Measurements from ENCODE around the gene BTF3L4. TPM values are rescaled to one million over a fixed set of nuclear protein-coding genes. Genes with fewer than 3 reads are reported as not detected.

Gene BTF3L4
- total and polyA plus RNA-seq, 2 donors (not counting 1 experiment from before 2014, with no cell fraction given): 55.5 to 73.3 TPM

DNA sequence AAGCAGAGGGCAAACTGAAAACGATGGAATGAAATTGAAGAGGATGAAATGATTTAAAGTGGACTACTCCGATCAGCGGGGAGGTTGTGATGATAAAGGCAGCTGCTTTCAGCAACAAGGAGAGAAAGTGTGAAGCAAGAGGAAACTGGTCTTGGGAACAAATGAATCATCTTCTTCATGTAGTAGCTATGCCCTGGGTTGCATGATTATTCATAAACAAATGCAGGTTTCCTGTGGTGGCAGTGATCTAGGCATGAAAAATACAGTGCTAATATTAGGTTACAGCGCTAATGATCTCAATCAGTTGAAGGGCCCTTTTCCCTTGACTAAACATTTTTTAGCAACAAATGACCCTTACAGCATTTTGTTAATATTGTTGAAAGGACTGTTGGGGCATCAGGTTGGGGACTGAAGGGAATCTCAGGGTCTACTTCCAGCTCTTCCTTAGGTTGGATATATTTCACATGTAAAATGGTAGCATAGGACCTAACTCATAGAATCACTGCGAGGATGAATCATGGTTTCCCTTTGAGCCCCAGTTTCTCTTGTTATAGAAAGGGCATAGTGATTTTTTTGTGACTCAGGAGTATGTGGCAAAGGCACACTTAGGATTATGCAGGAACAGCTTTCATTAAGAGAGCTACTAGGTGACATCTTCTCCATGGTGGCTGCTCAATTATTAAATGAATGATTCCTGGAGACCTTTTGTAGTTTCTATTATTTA is 83.9 kb downstream of the BTF3L4 start:
- peaks cover 9% of the 10 kb centered on the region for H3K4me1 ChIP-seq (ENCODE audit: control insufficient read depth, extremely low read depth, insufficient read depth, low read length)
- no peaks in the 10 kb centered on the region for H3K9me3 ChIP-seq (ENCODE audit: control insufficient read depth, insufficient read depth, low read depth, low read length)
- H3K79me2 ChIP-seq (ENCODE audit: control insufficient read depth, insufficient read depth, low read length): peaks cover 13% of the 10 kb centered on the region
- H4K20me1 ChIP-seq (ENCODE audit: control insufficient read depth, extremely low read depth, insufficient read depth, low read length): no peaks in the 10 kb centered on the region
- H2AFZ ChIP-seq (ENCODE audit: low read length): no peak overlapping the region
- peak; percentile 85 to 88 for DNase-seq (ENCODE audit: low read depth in 2 of 2)
- TF ChIP-seq CTCF (conservative IDR thresholded peaks at IDR 0.05 in 1 of 2, IDR thresholded peaks at IDR 0.05 in 1 of 2; ENCODE audit: low read depth in 1 of 2, low read length in 2 of 2): no peak
- TF ChIP-seq EZH2 (IDR thresholded peaks at IDR 0.05; ENCODE audit: low read length, missing control alignments): no peak
- H3K4me2 ChIP-seq (ENCODE audit: extremely low read depth, insufficient read depth, low read length): no peak overlapping the region
- no peaks in the 10 kb centered on the region for H3K36me3 ChIP-seq (ENCODE audit: control insufficient read depth, insufficient read depth, low read length)
- H3K27me3 ChIP-seq (ENCODE audit: control insufficient read depth, insufficient read depth, low read length): no peaks in the 10 kb centered on the region
- peak overlapping the region; percentile 25 for H3K27ac ChIP-seq (ENCODE audit: insufficient read depth, low read length)
- H3K4me3 ChIP-seq (replicated peaks in 1 of 4; ENCODE audit: control extremely low read depth in 1 of 4, insufficient read depth in 1 of 4, low read depth in 3 of 4, low read length in 4 of 4): no peak overlapping the region
- no peak overlapping the region for H3K9ac ChIP-seq (ENCODE audit: insufficient read depth, low read length)

Other genes with a start within 250 kb of the BTF3L4 start
- 79.1 and 116 TPM in 2 replicates for gene NRDC, start 177.6 kb upstream of the BTF3L4 start, total RNA-seq
- 136 and 142 TPM in 2 replicates for gene NRDC, start 177.6 kb upstream of the BTF3L4 start, polyA plus RNA-seq
- gene RAB3B, start 65.6 kb upstream of the BTF3L4 start, total RNA-seq: 7.2 and 36.5 TPM in 2 replicates
- 45.2 and 51.6 TPM in 2 replicates for gene RAB3B, start 65.6 kb upstream of the BTF3L4 start, polyA plus RNA-seq
- gene KTI12, start 22.5 kb upstream of the BTF3L4 start, total RNA-seq: 6.9 and 7.8 TPM in 2 replicates
- gene KTI12, start 22.5 kb upstream of the BTF3L4 start, polyA plus RNA-seq: 11.8 and 14.5 TPM in 2 replicates
- 34.5 and 34.7 TPM in 2 replicates for gene TXNDC12, start 1.1 kb upstream of the BTF3L4 start, total RNA-seq
- gene TXNDC12, start 1.1 kb upstream of the BTF3L4 start, polyA plus RNA-seq: 30.8 and 32.4 TPM in 2 replicates
- gene ZFYVE9, start 85.8 kb downstream of the BTF3L4 start, total RNA-seq: 37.8 and 44.6 TPM in 2 replicates
- gene ZFYVE9, start 85.8 kb downstream of the BTF3L4 start, polyA plus RNA-seq: 12.7 and 13.5 TPM in 2 replicates